Mesenchymal stem cell (in vitro differentiated cells and primary cell): ENCODE measurements around the gene ROPN1L.
A peak's percentile ranks its signal among the peaks of the same experiment; 100 is the strongest.

Source experiments
- DNase-seq: peaks from one replicate; pipeline ENCODE4 v3.0.0-alpha.2; 2013
- H2AFZ ChIP-seq: one replicate; pipeline ENCODE4 v1.6.1; 2013; ENCODE audit warnings: low read depth, mild to moderate bottlenecking, control low read depth, inconsistent platforms, low read length, moderate library complexity
- H2AK5ac ChIP-seq: 2 replicates; pipeline ENCODE4 v1.6.1; 2013; ENCODE audit warnings: low read length, moderate library complexity, mild to moderate bottlenecking, inconsistent platforms; ENCODE audit not compliant: severe bottlenecking
- H2BK120ac ChIP-seq: one replicate; pipeline ENCODE4 v1.6.1; 2013; ENCODE audit warnings: low read depth, mild to moderate bottlenecking, inconsistent platforms, low read length, moderate library complexity
- H2BK12ac ChIP-seq, 2 experiments: one replicate each; pipeline ENCODE4 v1.6.1; 2013; ENCODE audit warnings: inconsistent platforms in 2 of 2, low read length in 2 of 2, mild to moderate bottlenecking in 2 of 2, moderate library complexity in 2 of 2, control low read depth in 1 of 2
- H2BK15ac ChIP-seq: one replicate; pipeline ENCODE4 v1.6.1; 2013; ENCODE audit warnings: mild to moderate bottlenecking, low read depth, inconsistent platforms; ENCODE audit not compliant: poor library complexity, severe bottlenecking
- H2BK5ac ChIP-seq: 2 replicates; pipeline ENCODE4 v1.6.1; 2013; ENCODE audit warnings: low read depth, mild to moderate bottlenecking, low read length, control low read depth, inconsistent platforms; ENCODE audit not compliant: poor library complexity, severe bottlenecking
- H3K14ac ChIP-seq, 2 experiments: one replicate each; pipeline ENCODE4 v1.6.1; 2013; ENCODE audit warnings: inconsistent platforms in 2 of 2, low read length in 2 of 2, control low read depth in 1 of 2, mild to moderate bottlenecking in 1 of 2, moderate library complexity in 1 of 2
- H3K18ac ChIP-seq, 2 experiments: one replicate each; pipeline ENCODE4 v1.6.1; 2013; ENCODE audit warnings: inconsistent platforms in 2 of 2, low read length in 2 of 2, control low read depth in 1 of 2, low read depth in 1 of 2, mild to moderate bottlenecking in 1 of 2
- H3K23ac ChIP-seq, 2 experiments: one replicate each; pipeline ENCODE4 v1.6.1; 2013; ENCODE audit warnings: inconsistent platforms in 2 of 2, low read length in 2 of 2, mild to moderate bottlenecking in 2 of 2, moderate library complexity in 2 of 2, control low read depth in 1 of 2
- H3K27ac ChIP-seq: 2 replicates; pipeline ENCODE4 v1.5.1; 2013; ENCODE audit warnings: mild to moderate bottlenecking, moderate library complexity, low read length, control low read depth, inconsistent platforms; ENCODE audit not compliant: poor library complexity, severe bottlenecking
- H3K27me3 ChIP-seq, 2 experiments: 2 replicates each; pipeline versions ENCODE4 v1.6.1 to v1.7.0; 2013; ENCODE audit warnings: low read length in 2 of 2, mild to moderate bottlenecking in 2 of 2, moderate library complexity in 2 of 2, control low read depth in 1 of 2, inconsistent platforms in 1 of 2; ENCODE audit not compliant: control insufficient read depth in 1 of 2, insufficient read depth in 1 of 2
- H3K36me3 ChIP-seq, 2 experiments: 2 replicates each; pipeline versions ENCODE4 v1.6.1 to v1.7.0; 2013; ENCODE audit warnings: low read length in 2 of 2, control low read depth in 1 of 2, inconsistent platforms in 1 of 2, low read depth in 1 of 2, mild to moderate bottlenecking in 1 of 2; ENCODE audit not compliant: insufficient read depth in 2 of 2, control insufficient read depth in 1 of 2
- H3K4ac ChIP-seq, 2 experiments: one replicate each; pipeline ENCODE4 v1.6.1; 2013; ENCODE audit warnings: inconsistent platforms in 2 of 2, low read length in 2 of 2, mild to moderate bottlenecking in 2 of 2, moderate library complexity in 2 of 2, control low read depth in 1 of 2, low read depth in 1 of 2
- H3K4me1 ChIP-seq: 2 replicates; pipeline ENCODE4 v1.6.1; 2013; ENCODE audit warnings: low read depth, low read length, control low read depth; ENCODE audit not compliant: control insufficient read depth, insufficient read depth
- H3K4me2 ChIP-seq: 2 replicates; pipeline ENCODE4 v1.6.1; 2013; ENCODE audit warnings: low read length, mild to moderate bottlenecking, inconsistent platforms; ENCODE audit not compliant: poor library complexity, severe bottlenecking
- H3K4me3 ChIP-seq, 2 experiments: 2 replicates each; pipeline versions ENCODE4 v1.5.1 to v1.7.0; 2013; ENCODE audit warnings: low read length in 2 of 2, mild to moderate bottlenecking in 2 of 2, control low read depth in 1 of 2, low read depth in 1 of 2; ENCODE audit not compliant: insufficient read depth in 1 of 2
- H3K79me1 ChIP-seq: replicated peaks from 2 replicates; pipeline ENCODE4 v1.6.1; 2013; ENCODE audit warnings: mild to moderate bottlenecking, control low read depth, low read length, inconsistent platforms; ENCODE audit not compliant: poor library complexity, severe bottlenecking
- H3K9ac ChIP-seq: 2 replicates; pipeline ENCODE4 v1.7.0; 2013; ENCODE audit warnings: mild to moderate bottlenecking, low read length, moderate library complexity
- H3K9me3 ChIP-seq: 2 replicates; pipeline ENCODE4 v1.7.0; 2013; ENCODE audit warnings: mild to moderate bottlenecking, low read length; ENCODE audit not compliant: control insufficient read depth
- H4K8ac ChIP-seq: one replicate; pipeline ENCODE4 v1.6.1; 2013; ENCODE audit warnings: inconsistent platforms, mild to moderate bottlenecking, low read length, moderate library complexity
- H4K91ac ChIP-seq: one replicate; pipeline ENCODE4 v1.6.1; 2013; ENCODE audit warnings: mild to moderate bottlenecking, low read length, inconsistent platforms
- WGBS: methylation state at CpG from one replicate; pipeline ENCODE4 v1.1.7; 2013; ENCODE audit warnings: mixed read lengths; 5-methylcytosine and 5-hydroxymethylcytosine counted together

The ROPN1L gene

DNA sequence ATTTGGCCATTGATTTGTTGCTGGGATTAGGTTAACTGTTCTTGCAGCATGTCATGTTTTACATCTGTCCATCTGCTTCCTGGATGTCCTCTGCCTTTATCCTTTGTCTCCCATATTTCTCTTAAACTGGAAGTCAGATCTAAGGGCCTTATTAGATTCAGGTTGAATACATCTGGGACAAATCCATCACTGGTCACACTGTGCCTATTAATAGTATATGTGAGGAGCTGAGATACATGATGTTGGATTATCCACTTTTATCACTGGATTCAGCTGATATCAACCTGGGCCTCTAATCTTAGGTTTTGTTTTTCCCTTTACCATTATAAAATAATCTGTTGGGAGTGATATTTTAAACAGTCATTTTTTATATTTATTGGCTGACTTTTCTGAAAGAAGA, 41.8 kb upstream of the ROPN1L start:
- Histone ChIP-seq H3K4me1 (no peaks in the 10 kb centered on the region), H3K4me3 (no peak overlapping the region), H4K8ac (no peak overlapping the region), H3K14ac (no peak overlapping the region), H2BK120ac (no peak overlapping the region), H3K23ac (no peak overlapping the region), H3K18ac (no peak overlapping the region), H3K27ac (no peak overlapping the region), H3K4me2 (no peak overlapping the region), H3K9ac (no peak overlapping the region), H3K4ac (no peak overlapping the region), H3K9me3 (no peaks in the 10 kb centered on the region), H2BK15ac (no peak overlapping the region), H3K27me3 (no peaks in the 10 kb centered on the region), H3K79me1 (peaks cover 17% of the 10 kb centered on the region), H2AK5ac (no peak overlapping the region), H4K91ac (no peak overlapping the region), H2BK12ac (no peak overlapping the region), H3K36me3 (peaks cover 10 to 88% of the 10 kb centered on the region in 2 experiments), H2BK5ac (no peak overlapping the region), H2AFZ (no peak overlapping the region)
- no peak for DNase-seq

DNA sequence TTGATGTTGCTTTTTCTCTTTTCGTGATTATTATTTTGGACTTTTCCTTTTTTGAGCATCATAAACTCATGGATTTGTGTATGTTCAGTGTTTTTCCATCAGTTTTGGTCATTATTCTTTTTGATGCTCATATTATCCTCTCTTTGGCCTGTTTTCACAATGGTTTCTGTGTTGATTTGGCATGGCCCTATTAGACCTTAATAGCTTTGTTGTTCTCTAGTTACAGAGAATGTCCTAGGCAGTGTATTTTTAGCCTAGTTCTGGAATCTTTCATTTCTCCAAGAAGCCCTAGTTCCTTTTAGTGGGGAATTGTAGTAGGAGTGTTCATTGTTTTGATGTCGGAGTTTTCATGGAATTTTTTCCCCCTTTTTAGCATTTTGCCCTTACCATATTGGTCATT, 41.3 kb upstream of the ROPN1L start:
- no peaks in the 10 kb centered on the region for H3K27me3 ChIP-seq
- no CpG with 5 or more reads among the region's 2 CpGs for WGBS

DNA sequence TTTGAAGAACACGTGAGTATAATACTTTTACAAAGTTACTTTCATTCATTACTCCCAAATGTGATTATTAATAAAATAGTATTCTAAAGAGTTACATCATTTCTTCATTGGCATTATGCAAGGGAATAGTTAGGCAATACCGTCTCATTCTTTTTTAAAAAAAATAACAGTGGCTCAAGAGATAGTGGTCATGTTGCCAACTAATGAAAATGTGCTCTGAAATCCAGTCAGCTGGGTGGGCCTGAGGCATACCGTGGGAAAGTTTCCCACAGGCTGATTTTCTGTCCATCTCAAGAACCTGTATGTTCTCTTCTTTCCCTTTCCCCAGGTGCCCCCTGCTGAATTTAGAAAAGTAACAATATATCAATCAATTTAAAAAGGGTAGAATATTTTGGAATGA, 40.8 kb upstream of the ROPN1L start:
- Histone ChIP-seq H3K9ac (no peak overlapping the region), H2BK15ac (no peak overlapping the region), H2AFZ (no peak overlapping the region), H3K4me1 (no peaks in the 10 kb centered on the region), H2AK5ac (no peak overlapping the region), H3K14ac (no peak overlapping the region), H4K91ac (no peak overlapping the region), H3K79me1 (peaks cover 14% of the 10 kb centered on the region), H2BK5ac (no peak overlapping the region), H3K4me3 (no peak overlapping the region), H3K4ac (no peak overlapping the region), H3K9me3 (no peaks in the 10 kb centered on the region), H2BK120ac (no peak overlapping the region), H3K27ac (no peak overlapping the region), H3K36me3 (peaks cover 12 to 89% of the 10 kb centered on the region in 2 experiments), H3K4me2 (no peak overlapping the region), H3K27me3 (no peaks in the 10 kb centered on the region), H3K18ac (no peak overlapping the region), H4K8ac (no peak overlapping the region), H2BK12ac (no peak overlapping the region), H3K23ac (no peak overlapping the region)
- peak; percentile 16 for DNase-seq
- WGBS, result 93% methylated on average over 2 of the region's 3 CpGs

More for the DNA sequence above, 41.3 kb upstream of the ROPN1L start:
- H3K4me2 ChIP-seq, result no peak overlapping the region
- H4K8ac ChIP-seq, result no peak overlapping the region
- no peak overlapping the region for H4K91ac ChIP-seq
- no peak overlapping the region for H3K18ac ChIP-seq
- H3K36me3 ChIP-seq, result peaks cover 10 to 89% of the 10 kb centered on the region in 2 experiments
- H2AFZ ChIP-seq, result no peak overlapping the region
- H3K4me1 ChIP-seq, result no peaks in the 10 kb centered on the region
- no peak for DNase-seq
- no peak overlapping the region for H2BK120ac ChIP-seq
- H2BK5ac ChIP-seq, result no peak overlapping the region
- no peak overlapping the region for H2BK15ac ChIP-seq
- peaks cover 16% of the 10 kb centered on the region for H3K79me1 ChIP-seq
- H3K9ac ChIP-seq, result no peak overlapping the region
- no peak overlapping the region for H3K4me3 ChIP-seq
- no peak overlapping the region for H2BK12ac ChIP-seq
- no peaks in the 10 kb centered on the region for H3K9me3 ChIP-seq
- H3K23ac ChIP-seq, result no peak overlapping the region
- no peak overlapping the region for H3K4ac ChIP-seq
- no peak overlapping the region for H3K27ac ChIP-seq
- no peak overlapping the region for H2AK5ac ChIP-seq
- H3K14ac ChIP-seq, result no peak overlapping the region

DNA sequence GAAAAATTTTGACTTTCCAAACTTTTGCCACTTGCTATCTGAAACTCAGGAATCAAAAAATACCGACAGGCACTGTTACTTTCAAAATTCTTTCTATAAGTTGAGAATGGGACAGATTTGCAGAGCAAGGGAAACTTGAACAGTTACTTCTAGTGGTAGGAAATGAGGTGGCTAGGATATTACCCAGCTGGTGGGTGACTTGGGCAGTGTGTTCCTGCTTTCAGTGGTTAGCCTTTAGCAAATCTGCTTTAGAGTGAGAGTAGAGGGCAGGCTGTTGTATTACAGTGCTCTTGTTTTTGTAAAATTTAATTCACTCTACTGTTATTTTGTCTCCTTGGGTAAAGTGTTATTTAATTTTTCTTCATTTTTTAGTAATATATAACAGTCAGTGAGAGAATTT, 40.2 kb upstream of the ROPN1L start:
- Histone ChIP-seq H2BK5ac (no peak overlapping the region), H3K14ac (no peak overlapping the region), H3K4me1 (no peaks in the 10 kb centered on the region), H3K23ac (no peak overlapping the region), H2AFZ (no peak overlapping the region), H3K36me3 (peaks cover 15 to 89% of the 10 kb centered on the region in 2 experiments), H2AK5ac (no peak overlapping the region), H2BK120ac (no peak overlapping the region), H3K27ac (no peak overlapping the region), H3K4me3 (no peak overlapping the region), H2BK12ac (no peak overlapping the region), H4K8ac (no peak overlapping the region), H3K4me2 (no peak overlapping the region), H3K18ac (no peak overlapping the region), H4K91ac (no peak overlapping the region), H3K9me3 (no peaks in the 10 kb centered on the region), H3K9ac (no peak overlapping the region), H3K27me3 (no peaks in the 10 kb centered on the region), H3K79me1 (peaks cover 16% of the 10 kb centered on the region), H3K4ac (no peak overlapping the region), H2BK15ac (no peak overlapping the region)
- WGBS, result 100% methylated on average over 1 of the region's 1 CpG
- DNase-seq, result no peak
